Neural progenitor cell (in vitro differentiated cells): Measurements from ENCODE around the gene DGKD. TPM values are rescaled to one million over a fixed set of nuclear protein-coding genes. Genes with fewer than 3 reads are reported as not detected.

Experiments
- DNase-seq: peaks from one replicate; pipeline ENCODE4 v3.0.0-alpha.2; 2016; ENCODE audit warnings: low spot score
- H2AFZ ChIP-seq: fragments of 200-600 bp; sonication (generic); replicated peaks from 2 replicates; pipeline ENCODE4 v1.6.1; 2016; ENCODE audit warnings: antibody characterized with exemption
- H3F3A ChIP-seq: fragments of 200-600 bp; sonication (generic); 2 replicates; pipeline ENCODE4 v1.6.1; 2016; ENCODE audit warnings: antibody characterized with exemption, low read depth
- H3K27ac ChIP-seq: fragments of 200-600 bp; sonication (generic); 2 replicates; pipeline ENCODE4 v1.5.1; 2016; ENCODE audit warnings: mild to moderate bottlenecking
- H3K27me3 ChIP-seq: fragments of 200-600 bp; sonication (generic); 2 replicates; pipeline ENCODE4 v1.6.1; 2016; ENCODE audit warnings: mild to moderate bottlenecking, moderate library complexity
- H3K36me3 ChIP-seq: fragments of 200-600 bp; sonication (generic); 2 replicates; pipeline ENCODE4 v1.5.1; 2016
- H3K4me1 ChIP-seq: fragments of 200-600 bp; sonication (generic); 2 replicates; pipeline ENCODE4 v1.6.1; 2016; ENCODE audit warnings: mixed run types
- H3K4me2 ChIP-seq: fragments of 200-600 bp; sonication (generic); 2 replicates; pipeline ENCODE4 v1.6.1; 2016
- H3K4me3 ChIP-seq: fragments of 200-600 bp; sonication (generic); 2 replicates; pipeline ENCODE4 v1.5.1; 2016
- H3K79me2 ChIP-seq: fragments of 200-600 bp; sonication (generic); 2 replicates; pipeline ENCODE4 v1.6.1; 2016; ENCODE audit warnings: low read depth
- H3K9ac ChIP-seq: fragments of 200-600 bp; sonication (generic); 2 replicates; pipeline ENCODE4 v1.6.1; 2016
- H3K9me3 ChIP-seq: fragments of 200-600 bp; sonication (generic); 2 replicates; pipeline ENCODE4 v1.5.1; 2016; ENCODE audit warnings: low read depth
- H4K20me1 ChIP-seq: fragments of 200-600 bp; sonication (generic); 2 replicates; pipeline ENCODE4 v1.6.1; 2016; ENCODE audit warnings: low read depth
- H3K27ac Mint-ChIP-seq: 3 replicates; pipeline ENCODE4 v1.8.0; 2021; ENCODE audit warnings: mixed read lengths
- H3K27me3 Mint-ChIP-seq: 2 replicates; pipeline ENCODE4 v1.8.0; 2022; ENCODE audit warnings: low read depth, mild to moderate bottlenecking, inconsistent platforms, moderate library complexity, mixed read lengths; ENCODE audit not compliant: insufficient read depth
- H3K36me3 Mint-ChIP-seq: 3 replicates; pipeline ENCODE4 v1.8.0; 2021; ENCODE audit warnings: mixed read lengths
- H3K4me1 Mint-ChIP-seq: 3 replicates; pipeline ENCODE4 v1.8.0; 2021; ENCODE audit warnings: mixed read lengths
- H3K4me3 Mint-ChIP-seq: 3 replicates; pipeline ENCODE4 v1.8.0; 2021; ENCODE audit warnings: mild to moderate bottlenecking, moderate library complexity, mixed read lengths
- H3K9me3 Mint-ChIP-seq: 3 replicates; pipeline ENCODE4 v1.8.0; 2020; ENCODE audit warnings: mixed read lengths
- CTCF ChIP-seq: fragments of 200-600 bp; sonication (generic); IDR thresholded peaks from 2 replicates; pipeline ENCODE4 v1.5.1; 2017; ENCODE audit warnings: antibody characterized with exemption, mild to moderate bottlenecking
- EZH2 ChIP-seq: fragments of 200-600 bp; sonication (generic); IDR thresholded peaks from 2 replicates; pipeline ENCODE4 v1.6.1; 2017; ENCODE audit warnings: antibody characterized with exemption, mild to moderate bottlenecking, moderate library complexity
- EZH2phosphoT487 ChIP-seq: fragments of 200-600 bp; sonication (generic); IDR thresholded peaks from 2 replicates; pipeline ENCODE4 v1.6.1; 2017; ENCODE audit warnings: antibody characterized with exemption
- total RNA-seq: library from RNA; depleted of rRNA; stranded (reverse); fragments of >200 nt; gene quantifications from 2 replicates; pipeline ENCODE4 v1.2.3, GENCODE V29; 2015; ENCODE audit warnings: low replicate concordance

The DGKD gene
- total RNA-seq, 1 donor from 2014 or later = 10.9 TPM

- Mint-ChIP-seq H3K36me3 (peaks cover 4% of the 10 kb centered on the region), H3K27ac (peak overlapping the region; percentile 34), H3K9me3 (peaks cover under 1% of the 10 kb centered on the region), H3K4me1 (peaks cover 22% of the 10 kb centered on the region), H3K4me3 (no peak overlapping the region), H3K27me3 (peaks cover 5% of the 10 kb centered on the region)
- H2AFZ ChIP-seq = no peak overlapping the region
- H3K27me3 ChIP-seq = no peaks in the 10 kb centered on the region
- peak; percentile 64 for DNase-seq
- no peak overlapping the region for H3K9ac ChIP-seq
- H3K4me1 ChIP-seq = peaks cover 10% of the 10 kb centered on the region
- H3K9me3 ChIP-seq = no peaks in the 10 kb centered on the region
- no peak overlapping the region for H3K4me3 ChIP-seq
- no peaks in the 10 kb centered on the region for H3K36me3 ChIP-seq
- no peaks in the 10 kb centered on the region for H3F3A ChIP-seq
- no peaks in the 10 kb centered on the region for H3K79me2 ChIP-seq
- peak overlapping the region; percentile 48 for H3K4me2 ChIP-seq
- no peak for TF ChIP-seq EZH2phosphoT487
- TF ChIP-seq EZH2 = no peak
- no peak for TF ChIP-seq CTCF
- H4K20me1 ChIP-seq = no peaks in the 10 kb centered on the region
- H3K27ac ChIP-seq = no peak overlapping the region
Measured at GRCh38 chr2:233419602-233420391, 65.5 kb downstream of the DGKD start.

- H3K4me1 ChIP-seq = peaks cover 10% of the 10 kb centered on the region
- no peak for TF ChIP-seq EZH2phosphoT487
- TF ChIP-seq CTCF = no peak
- no peak for TF ChIP-seq EZH2
- no peaks in the 10 kb centered on the region for H3K9me3 ChIP-seq
- no peaks in the 10 kb centered on the region for H3K36me3 ChIP-seq
- H3K4me2 ChIP-seq = no peak overlapping the region
- H3K4me3 Mint-ChIP-seq = no peak overlapping the region
- H3K36me3 Mint-ChIP-seq = peaks cover 8% of the 10 kb centered on the region
- H3K9me3 Mint-ChIP-seq = peaks cover 2% of the 10 kb centered on the region
- no peaks in the 10 kb centered on the region for H3K79me2 ChIP-seq
- H3K27me3 ChIP-seq = no peaks in the 10 kb centered on the region
- no peak overlapping the region for H2AFZ ChIP-seq
- peaks cover 5% of the 10 kb centered on the region for H3K27me3 Mint-ChIP-seq
- H3K4me1 Mint-ChIP-seq = peaks cover 24% of the 10 kb centered on the region
- H4K20me1 ChIP-seq = no peaks in the 10 kb centered on the region
- no peak overlapping the region for H3K4me3 ChIP-seq
- H3K27ac ChIP-seq = no peak overlapping the region
- no peaks in the 10 kb centered on the region for H3F3A ChIP-seq
- H3K9ac ChIP-seq = no peak overlapping the region
- DNase-seq = no peak
- no peak overlapping the region for H3K27ac Mint-ChIP-seq
Measured at GRCh38 chr2:233421091-233421816, 67.0 kb downstream of the DGKD start.

GRCh38 chr2:233422050-233422639 is 67.9 kb downstream of the DGKD start:
- H3K4me2 ChIP-seq = no peak overlapping the region
- Mint-ChIP-seq H3K36me3 (peaks cover 11% of the 10 kb centered on the region), H3K9me3 (peaks cover 2% of the 10 kb centered on the region), H3K4me3 (no peak overlapping the region), H3K27me3 (peaks cover 5% of the 10 kb centered on the region), H3K27ac (no peak overlapping the region), H3K4me1 (peaks cover 23% of the 10 kb centered on the region)
- no peaks in the 10 kb centered on the region for H3F3A ChIP-seq
- H3K9me3 ChIP-seq = no peaks in the 10 kb centered on the region
- H3K27me3 ChIP-seq = no peaks in the 10 kb centered on the region
- TF ChIP-seq EZH2 = no peak
- TF ChIP-seq EZH2phosphoT487 = no peak
- TF ChIP-seq CTCF = no peak
- peaks cover 10% of the 10 kb centered on the region for H3K4me1 ChIP-seq
- H4K20me1 ChIP-seq = no peaks in the 10 kb centered on the region
- no peak overlapping the region for H3K27ac ChIP-seq
- H3K4me3 ChIP-seq = no peak overlapping the region
- no peaks in the 10 kb centered on the region for H3K36me3 ChIP-seq
- no peak for DNase-seq
- H3K9ac ChIP-seq = no peak overlapping the region
- H2AFZ ChIP-seq = no peak overlapping the region
- H3K79me2 ChIP-seq = no peaks in the 10 kb centered on the region
